ENCODE data around the gene NTN5. TPM values are rescaled to one million over a fixed set of nuclear protein-coding genes. Genes with fewer than 3 reads are reported as not detected.

NTN5 gene
- total RNA-seq, 1 donor from 2014 or later, result 0.98 TPM

DNA sequence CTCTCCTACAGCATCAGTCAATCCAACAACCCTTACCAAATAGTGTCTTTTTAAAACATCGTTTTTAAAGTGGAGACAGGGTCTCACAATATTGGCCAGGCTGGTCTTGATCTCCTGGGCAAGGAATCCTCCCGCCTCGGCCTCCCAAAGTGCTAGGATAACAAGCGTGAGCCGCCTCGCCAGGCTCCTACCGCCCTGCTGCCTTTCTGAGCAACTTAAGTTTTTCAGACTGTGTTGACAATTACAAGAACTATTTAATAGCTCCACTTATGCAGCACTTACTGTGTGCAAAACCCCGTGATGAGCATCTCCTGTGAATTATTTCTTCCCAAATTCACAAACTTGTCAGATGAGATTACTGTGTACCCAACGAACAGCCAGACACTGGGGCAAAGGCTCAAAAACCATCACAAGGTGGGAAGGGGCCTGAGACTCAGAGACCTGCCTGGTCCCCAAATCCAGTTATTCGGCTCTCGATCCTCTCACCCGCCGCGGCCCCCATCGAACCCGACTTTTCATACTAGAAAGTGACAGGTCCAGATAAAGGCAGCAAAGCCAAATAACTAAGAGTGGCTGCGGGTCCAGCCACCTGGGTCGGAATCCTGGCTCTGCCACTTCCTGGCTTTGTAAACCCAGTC is 54.4 kb downstream of the NTN5 start:
- Histone ChIP-seq H3K4me3 (peak overlapping the region; percentile 64 to 95), H3K27ac (peak overlapping the region; percentile 93), H3K4me1 (peaks cover 53% of the 10 kb centered on the region), H3K9me3 (no peaks in the 10 kb centered on the region), H3K27me3 (no peaks in the 10 kb centered on the region), H3K36me3 (peaks cover 0 to 31% of the 10 kb centered on the region in 2 donors)
- intact Hi-C loops (cut with DNase I), result no loop called here
- no peak for TF ChIP-seq POLR2AphosphoS5 (IDR thresholded peaks at IDR 0.05; ENCODE audit: insufficient read depth in 1 of 2, low read depth in 1 of 2)
- TF ChIP-seq, protein P1, sequence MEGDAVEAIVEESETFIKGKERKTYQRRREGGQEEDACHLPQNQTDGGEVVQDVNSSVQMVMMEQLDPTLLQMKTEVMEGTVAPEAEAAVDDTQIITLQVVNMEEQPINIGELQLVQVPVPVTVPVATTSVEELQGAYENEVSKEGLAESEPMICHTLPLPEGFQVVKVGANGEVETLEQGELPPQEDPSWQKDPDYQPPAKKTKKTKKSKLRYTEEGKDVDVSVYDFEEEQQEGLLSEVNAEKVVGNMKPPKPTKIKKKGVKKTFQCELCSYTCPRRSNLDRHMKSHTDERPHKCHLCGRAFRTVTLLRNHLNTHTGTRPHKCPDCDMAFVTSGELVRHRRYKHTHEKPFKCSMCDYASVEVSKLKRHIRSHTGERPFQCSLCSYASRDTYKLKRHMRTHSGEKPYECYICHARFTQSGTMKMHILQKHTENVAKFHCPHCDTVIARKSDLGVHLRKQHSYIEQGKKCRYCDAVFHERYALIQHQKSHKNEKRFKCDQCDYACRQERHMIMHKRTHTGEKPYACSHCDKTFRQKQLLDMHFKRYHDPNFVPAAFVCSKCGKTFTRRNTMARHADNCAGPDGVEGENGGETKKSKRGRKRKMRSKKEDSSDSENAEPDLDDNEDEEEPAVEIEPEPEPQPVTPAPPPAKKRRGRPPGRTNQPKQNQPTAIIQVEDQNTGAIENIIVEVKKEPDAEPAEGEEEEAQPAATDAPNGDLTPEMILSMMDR (IDR thresholded peaks at IDR 0.05), result no peak
- no peak for TF ChIP-seq POLR2A (IDR thresholded peaks at IDR 0.05)
- no peak for DNase-seq (ENCODE audit: extremely low spot score in 2 of 2)

DNA sequence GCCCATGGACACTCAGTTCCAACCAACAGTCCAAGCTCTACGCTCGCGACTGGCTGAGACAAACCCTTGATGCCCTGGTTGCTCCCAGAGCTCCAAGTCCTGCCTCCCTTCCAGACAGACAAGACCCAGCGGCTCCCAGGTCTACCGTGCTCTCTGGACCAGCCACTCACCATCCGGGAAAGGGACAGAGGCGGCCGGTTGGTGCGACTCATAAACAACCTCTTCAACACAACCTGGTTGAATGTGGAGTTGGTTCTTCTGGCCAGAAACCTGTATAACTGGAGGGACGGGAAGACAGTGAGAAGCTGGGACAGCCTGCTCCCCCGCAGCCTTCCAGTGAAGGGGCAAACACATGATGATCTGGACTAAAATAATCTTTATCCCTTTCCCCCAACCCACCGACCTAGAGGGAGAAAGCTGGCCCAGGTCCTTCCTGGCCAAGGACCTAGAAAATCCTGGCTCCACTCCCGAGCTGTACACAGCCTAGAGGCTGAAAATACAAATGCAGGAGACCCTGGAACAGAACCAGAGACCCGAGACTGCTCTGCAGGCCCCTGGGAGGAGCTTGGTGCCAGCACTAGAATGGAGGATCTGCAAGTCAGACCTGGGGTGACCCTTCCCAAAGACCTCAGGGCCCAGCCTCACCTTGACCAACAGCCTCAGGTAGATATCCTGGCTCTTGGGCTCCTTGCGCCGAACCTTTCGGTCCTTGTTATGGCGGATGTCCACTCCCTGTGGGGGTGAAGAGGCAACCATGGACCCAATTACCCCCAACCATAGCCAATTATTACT is 55.5 kb downstream of the NTN5 start:
- peaks cover 46% of the 10 kb centered on the region for H3K4me1 ChIP-seq
- peak overlapping the region; percentile 93 for H3K27ac ChIP-seq
- H3K4me3 ChIP-seq, result peak overlapping the region; percentile 64 to 95
- DNase-seq (ENCODE audit: extremely low spot score in 2 of 2), result no peak
- no peaks in the 10 kb centered on the region for H3K27me3 ChIP-seq
- no peaks in the 10 kb centered on the region for H3K9me3 ChIP-seq
- intact Hi-C loops (cut with DNase I), result no loop called here
- H3K36me3 ChIP-seq, result peaks cover 0 to 31% of the 10 kb centered on the region in 2 donors
- TF ChIP-seq, protein P1 (IDR thresholded peaks at IDR 0.05), result no peak
- TF ChIP-seq POLR2A (IDR thresholded peaks at IDR 0.05) (no peak), POLR2AphosphoS5 (IDR thresholded peaks at IDR 0.05; ENCODE audit: insufficient read depth in 1 of 2, low read depth in 1 of 2) (no peak)

DNA sequence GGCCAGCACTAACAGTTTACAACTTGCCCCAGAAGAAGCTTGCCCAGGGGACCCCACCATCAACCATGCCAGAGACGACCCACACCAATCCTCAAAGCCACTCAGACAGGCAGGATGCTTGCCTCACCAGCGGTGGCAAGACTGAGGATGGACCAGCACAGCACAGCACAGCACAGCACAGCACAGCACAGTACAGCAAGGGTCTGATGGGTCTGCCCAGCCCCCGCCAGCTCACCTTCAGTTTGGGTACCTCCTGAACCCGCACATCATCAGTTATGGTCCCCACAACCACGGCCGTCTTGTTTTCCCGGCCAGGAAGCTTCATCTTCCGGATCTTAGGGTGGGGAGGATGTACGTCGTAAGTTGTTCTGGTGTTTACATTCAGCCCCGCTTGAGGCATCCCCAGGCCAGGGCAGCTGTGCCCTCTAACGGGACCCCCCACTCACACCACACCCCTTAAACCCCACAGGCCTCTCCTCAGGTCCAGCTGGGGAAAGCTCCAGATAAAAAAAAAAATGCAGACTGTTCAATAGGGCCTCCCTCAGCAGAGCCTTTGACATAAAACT is 56.2 kb downstream of the NTN5 start:
- Histone ChIP-seq H3K36me3 (peaks cover 0 to 31% of the 10 kb centered on the region in 2 donors), H3K27ac (peak overlapping the region; percentile 93), H3K27me3 (no peaks in the 10 kb centered on the region), H3K9me3 (no peaks in the 10 kb centered on the region), H3K4me1 (peaks cover 46% of the 10 kb centered on the region), H3K4me3 (peak overlapping the region in 1 of 2 donors; percentile 95)
- intact Hi-C loops (cut with DNase I), result no loop called here
- DNase-seq (ENCODE audit: extremely low spot score in 2 of 2), result peak in 1 of 2 donors; percentile 87
- no peak for TF ChIP-seq POLR2AphosphoS5 (IDR thresholded peaks at IDR 0.05; ENCODE audit: insufficient read depth in 1 of 2, low read depth in 1 of 2)
- TF ChIP-seq, protein P1 (IDR thresholded peaks at IDR 0.05), result no peak
- TF ChIP-seq POLR2A (IDR thresholded peaks at IDR 0.05), result no peak

DNA sequence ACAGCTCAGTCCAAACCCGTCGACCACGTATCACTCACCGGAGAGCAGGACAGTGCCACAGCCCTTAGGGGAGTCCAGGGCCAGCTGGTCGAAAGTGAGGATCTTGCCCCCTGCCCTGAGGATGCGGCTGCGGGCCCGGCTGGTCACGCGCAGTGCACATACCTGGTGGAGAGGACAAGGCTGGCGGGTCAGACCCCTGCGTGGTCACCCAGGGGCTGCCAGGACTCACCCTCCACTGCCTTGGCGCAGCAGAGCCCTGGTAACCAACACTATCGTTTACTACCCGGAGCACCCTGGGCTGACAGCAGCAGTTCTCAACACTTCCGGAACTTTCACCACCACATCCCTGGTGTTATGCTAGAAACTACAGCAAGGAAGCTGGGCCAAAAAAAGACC is 56.8 kb downstream of the NTN5 start:
- Histone ChIP-seq H3K4me1 (peaks cover 46% of the 10 kb centered on the region), H3K9me3 (no peaks in the 10 kb centered on the region), H3K36me3 (peaks cover 0 to 31% of the 10 kb centered on the region in 2 donors), H3K27me3 (no peaks in the 10 kb centered on the region), H3K4me3 (no peak overlapping the region), H3K27ac (peak overlapping the region; percentile 33)
- TF ChIP-seq, protein P1 (IDR thresholded peaks at IDR 0.05), result no peak
- no peak for TF ChIP-seq POLR2A (IDR thresholded peaks at IDR 0.05)
- no peak for TF ChIP-seq POLR2AphosphoS5 (IDR thresholded peaks at IDR 0.05; ENCODE audit: insufficient read depth in 1 of 2, low read depth in 1 of 2)
- DNase-seq (ENCODE audit: extremely low spot score in 2 of 2), result no peak
- intact Hi-C loops (cut with DNase I), result no loop called here

Data from vagina (tissue), 2 donors.